Stimulated activated CD8-positive, alpha-beta memory T cell treated with anti-CD3 and anti-CD28 coated beads, Interleukin-2, amount 100 ng/mL, for 1 hour (primary cell): ENCODE results near the gene CHIA.

ENCODE experiments used
- DNase-seq, 2 donors: peaks; one replicate each; pipeline ENCODE4 v3.0.0-alpha.2; 2020; ENCODE audit warnings: low read depth in 2 of 2

CHIA gene

DNA sequence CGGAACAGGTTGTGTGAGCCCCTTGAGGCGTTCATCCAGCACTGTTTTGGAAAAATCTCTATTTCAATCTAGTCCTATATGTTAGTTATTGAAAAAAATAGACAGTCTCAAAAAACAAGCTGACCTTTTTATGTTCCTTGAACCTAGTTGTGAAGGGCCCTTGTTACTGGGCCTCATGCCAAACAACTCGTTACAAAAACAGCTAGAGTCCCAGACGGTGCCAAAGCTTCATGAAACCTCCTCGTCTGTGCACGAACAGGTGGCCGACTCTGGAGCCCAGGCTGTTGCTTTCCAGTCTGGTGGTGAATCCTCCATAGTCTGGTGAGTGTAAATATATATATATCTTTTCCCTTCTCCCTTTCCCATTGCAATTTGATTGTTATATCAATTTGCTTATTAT, at the start of gene CHIA:
Gene CHIA, plus strand, starts transcription at position 222 of the 400 bp plus-strand sequence. CDS start 19,617 bp downstream, outside the sequence.
- no peak for DNase-seq

DNA sequence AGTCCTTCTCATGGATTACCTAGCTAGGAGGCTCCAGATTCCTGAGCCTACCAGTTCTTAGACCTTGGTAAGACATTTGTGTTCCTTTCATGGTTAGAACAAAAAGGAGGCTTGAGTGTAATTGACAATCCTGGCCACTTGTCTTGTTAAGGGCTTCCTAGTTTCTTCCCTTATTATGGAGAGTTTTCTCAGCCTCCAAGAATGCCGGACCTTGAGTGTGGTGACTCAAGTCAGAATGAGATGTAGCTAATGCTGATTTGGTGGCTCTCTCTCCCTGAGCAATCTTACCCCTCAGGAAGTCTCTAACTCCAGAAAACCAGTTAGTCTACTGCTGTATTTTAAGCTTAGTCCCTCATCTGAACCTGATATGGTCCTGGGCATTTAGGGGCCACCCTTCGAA, 48.9 kb upstream of the CHIA start:
- no peak for DNase-seq

DNA sequence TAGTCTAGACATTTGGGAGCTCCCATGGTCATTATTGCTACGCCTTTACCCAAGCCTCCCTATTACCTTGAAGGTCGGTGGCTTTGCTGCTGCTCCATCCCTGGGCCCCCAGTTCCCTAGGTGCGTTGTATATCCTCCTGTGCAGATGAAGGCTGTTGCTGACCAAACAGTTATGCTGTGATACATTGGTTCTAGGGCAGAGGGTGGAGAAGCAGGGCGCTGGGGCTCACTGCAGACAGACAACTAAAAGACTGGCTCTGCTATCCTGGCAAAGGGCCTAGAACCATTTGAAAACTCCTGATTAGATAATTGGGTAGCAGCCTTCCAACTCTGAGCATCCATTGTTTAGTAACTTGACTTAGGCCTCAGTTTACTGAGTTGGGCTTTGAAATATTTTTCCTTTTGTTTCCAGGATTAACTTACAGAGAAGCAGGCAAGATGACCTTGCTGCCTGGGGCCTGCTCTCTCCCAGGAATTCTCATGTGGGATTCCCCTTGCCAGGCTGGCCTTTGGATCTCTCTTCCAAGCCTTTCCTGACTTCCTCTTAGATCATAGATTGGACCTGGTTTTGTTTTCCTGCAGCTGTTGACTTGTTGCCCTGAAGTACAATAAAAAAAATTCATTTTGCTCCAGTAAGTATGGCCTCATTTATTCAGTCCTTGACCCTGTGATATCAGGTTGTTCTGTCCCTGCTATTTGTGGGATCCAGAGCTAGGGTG, 47.7 kb upstream of the CHIA start:
- DNase-seq: no peak

DNA sequence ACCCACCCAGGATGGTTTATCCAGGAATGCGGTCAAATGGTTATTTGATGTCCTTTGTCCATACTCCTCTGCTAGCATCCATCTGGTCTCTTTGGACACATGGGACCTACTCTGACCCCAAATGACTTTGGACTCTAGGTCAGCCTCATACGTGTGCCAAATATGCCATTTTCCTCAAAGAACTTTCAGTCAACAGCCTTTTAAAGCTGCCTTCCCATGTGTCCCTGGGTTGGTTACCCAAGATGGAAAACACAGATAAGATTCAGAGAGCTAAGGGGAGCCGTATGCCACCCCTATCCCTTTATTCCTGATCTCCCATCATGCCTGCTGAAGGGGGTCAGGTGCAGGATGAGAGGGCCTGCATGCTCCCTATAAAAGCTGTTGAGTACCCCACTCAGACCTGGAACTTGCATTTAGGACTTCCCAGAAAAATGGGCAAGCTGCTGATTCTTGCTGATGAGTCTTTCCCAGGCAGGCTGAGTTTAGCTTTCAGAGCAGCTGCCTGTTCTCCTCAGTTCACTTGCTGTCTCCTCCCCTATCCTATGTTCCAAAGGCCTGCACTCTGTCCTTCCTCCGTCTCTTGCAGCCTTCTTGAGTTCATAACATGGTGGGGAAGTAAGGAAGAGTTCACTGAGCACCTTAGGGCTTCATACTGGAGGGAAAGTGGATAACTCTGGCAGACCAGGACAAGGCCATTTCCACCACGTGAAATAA, 43.4 kb upstream of the CHIA start:
- DNase-seq: no peak

DNA sequence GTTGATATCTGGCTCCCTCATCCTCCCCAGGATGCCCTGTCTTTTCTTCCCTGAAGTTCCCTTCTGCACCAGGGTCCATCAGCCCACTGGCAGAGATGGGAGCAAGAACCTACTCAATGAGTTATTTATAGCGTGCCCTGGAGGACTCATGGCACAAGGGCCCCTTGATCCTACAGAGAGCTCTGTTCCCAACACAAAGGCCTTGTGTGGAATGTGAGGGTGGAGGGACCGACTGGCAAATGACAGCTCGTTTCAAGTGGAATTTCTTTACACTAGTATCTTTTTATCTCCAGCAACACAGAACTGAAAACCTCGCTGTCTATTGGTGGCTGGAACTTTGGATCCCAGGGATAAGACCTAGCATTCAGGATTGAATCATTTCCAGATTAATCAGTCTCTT, 40.7 kb upstream of the CHIA start:
- DNase-seq: no peak

DNA sequence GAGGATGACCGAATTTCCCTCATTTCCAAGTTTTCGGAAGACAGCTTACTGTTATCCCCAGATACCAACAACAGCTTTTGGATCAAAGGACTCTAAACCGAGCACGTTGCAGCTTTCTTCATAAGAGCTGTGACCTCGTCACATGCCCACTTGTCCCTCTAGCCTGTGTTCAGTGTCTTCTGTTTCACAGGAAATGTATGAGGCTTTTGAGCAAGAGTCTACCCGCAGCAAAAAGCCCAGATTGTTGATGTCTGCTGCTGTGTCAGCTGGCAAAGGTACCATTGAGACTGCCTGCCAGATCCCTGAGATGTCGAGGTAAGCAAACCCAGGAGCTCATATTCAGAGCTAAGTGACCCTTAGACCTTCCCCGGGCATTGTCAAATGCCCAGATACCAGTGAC, 39.1 kb upstream of the CHIA start:
- DNase-seq: no peak

DNA sequence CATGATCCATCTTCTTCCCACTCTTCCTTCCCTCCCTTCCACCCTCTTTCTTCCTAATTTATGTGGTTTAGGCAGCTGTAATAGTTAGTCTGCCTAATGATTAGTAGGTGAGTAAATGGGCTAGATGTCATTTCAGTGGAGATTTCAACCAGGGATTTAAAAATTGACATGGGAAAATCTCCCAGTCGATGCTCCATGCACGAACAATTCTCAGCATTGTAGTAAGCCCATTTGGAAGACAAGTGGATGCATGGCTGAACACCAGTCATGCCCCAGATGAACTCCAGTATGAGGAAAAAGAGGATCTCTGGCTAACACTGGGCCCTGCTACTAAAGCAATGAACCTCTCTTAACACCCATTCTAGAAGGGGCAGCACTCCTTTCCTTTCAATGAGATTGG, 37.9 kb upstream of the CHIA start:
- no peak for DNase-seq

DNA sequence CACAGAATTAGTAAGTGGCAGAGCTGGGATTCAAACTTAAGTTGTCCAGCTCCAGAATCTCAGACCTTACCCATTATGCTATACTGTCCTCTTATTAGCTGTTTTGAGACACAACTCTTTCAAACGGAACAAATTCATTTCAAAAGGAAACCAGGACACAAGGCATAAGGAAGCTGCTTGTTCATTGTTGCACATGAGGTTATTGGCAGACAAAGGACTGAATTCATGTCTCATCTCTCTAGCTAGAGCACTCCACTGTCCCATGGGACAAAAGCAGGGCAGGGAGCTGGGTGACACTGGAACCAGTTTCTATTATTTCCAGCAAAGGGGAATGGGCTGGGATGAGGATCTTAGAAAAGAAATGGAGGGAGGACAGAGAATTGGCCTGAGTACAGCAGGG, 36.8 kb upstream of the CHIA start:
- DNase-seq: no peak

DNA sequence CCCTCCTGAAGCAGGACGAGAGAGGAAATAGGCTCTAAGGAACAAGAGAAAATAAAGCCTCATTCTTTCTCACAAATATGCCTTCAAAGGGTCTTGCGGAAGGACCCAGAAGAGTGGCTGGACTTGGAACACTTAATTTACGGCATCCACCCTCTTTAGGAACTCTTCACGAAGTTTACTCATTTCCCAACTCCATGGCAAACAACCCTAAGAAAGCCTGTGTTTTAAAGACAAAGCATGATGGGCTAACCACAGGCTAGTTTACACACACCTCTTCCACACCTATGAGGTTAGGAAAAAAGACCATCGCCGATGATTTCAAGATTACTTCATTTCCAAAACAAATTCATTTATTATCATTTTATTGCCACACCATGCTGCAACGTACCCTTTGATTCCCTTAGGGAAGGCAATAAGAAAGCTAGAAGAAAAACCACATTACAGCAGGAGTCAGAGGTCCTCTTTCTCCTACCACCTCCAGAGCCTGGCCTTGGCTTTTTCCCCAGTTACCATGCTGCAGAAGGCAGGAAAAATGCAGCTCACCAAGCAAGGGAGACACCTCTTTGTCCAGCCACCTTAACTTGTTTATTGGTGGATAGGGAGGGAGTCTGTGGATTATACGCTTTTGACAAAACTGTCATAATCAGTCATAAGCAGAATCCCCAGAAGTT, 33.5 kb upstream of the CHIA start:
- no peak for DNase-seq

DNA sequence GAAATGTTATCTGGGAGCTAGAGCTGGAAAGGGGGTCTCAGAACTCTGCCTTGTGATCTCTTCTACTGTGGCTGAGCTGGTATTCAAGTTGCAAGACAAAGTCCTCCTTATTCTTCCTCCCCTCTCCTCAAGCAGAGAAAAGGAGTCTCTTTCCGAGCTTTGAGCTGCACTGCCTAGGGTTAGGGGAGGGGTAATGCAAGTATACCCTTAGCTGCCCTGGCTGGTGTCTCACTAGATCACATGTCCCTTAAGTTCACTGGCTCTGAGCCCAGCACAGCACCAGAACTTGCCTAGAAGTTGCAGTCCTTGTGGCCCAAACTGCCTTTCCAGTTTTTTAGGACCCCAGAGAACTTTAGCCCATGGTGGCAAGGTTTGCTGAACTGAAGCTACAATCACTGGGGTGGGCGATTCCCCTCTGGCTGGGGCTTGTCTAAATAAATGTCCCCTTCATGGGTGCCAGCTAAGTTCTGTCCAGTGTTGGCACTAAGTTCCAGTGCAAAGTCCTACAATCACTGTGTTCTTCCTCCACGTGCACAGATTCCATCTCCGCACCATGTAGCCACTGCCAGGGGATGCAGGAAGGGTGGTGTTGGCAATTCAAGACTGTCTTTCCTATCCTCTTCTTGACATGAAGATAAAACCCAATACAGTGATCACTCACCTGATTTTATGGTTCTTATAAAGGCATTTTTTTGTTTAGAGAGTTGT, 22.7 kb upstream of the CHIA start:
- DNase-seq: no peak

DNA sequence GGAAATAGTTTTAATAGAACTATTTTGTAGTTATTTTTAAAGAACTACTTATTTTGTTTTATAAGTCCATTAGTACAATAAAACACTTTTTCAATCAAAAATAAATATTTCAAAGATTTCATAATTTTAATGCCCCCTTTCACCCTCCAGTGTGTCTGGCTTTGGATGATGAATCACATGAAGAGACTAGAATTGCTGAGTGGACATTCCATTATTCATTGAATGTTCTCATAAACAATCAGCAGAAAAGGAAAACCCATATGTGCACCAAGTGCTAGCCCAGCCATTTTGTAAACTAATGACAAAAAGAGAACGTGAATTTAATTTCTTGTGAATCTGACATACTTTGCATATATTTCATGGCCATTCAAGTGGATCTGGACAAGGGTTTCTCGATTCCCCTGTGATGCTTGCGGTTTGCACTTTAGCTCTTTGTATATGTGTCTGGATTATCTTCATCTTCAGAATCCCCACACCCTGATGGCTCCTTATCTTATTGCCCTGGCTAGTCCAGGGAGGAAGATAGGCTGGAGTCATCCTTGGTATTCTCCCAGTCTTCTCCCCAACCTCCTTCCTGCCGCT, 20.7 kb upstream of the CHIA start:
- no peak for DNase-seq

DNA sequence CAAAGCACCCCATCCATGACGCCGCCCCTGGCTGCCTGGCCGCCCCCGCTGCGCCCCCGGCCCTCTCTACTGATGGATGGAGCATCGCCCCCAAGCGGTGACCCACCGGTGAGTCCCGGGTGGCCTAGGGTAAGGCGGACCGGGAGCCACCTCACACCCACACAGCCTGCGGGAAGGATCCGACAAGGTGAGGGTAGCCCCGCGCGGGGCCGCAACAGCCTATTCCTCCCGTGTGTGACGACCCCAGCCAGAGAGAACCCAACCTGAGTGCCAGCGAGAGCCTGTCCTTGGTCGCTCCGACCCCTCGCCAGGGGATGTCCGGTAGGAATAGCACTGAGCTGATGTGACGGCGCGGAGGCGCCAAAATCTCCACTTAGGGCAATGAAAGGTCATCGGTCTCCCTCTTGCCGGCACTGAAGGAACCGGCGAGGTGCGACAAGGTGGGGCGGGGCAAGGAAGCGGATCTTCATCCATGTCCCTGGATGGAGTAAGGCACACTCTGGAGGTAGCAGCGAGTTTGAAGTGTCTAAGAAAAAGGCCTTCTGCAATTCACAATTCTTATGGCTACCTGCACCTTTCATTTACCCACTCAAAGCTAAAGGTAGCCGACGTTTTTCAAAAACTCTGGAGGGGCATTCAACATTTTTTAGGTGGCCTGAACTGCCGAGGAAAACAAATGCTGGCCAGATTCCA, 19.7 kb upstream of the CHIA start:
- no peak for DNase-seq

DNA sequence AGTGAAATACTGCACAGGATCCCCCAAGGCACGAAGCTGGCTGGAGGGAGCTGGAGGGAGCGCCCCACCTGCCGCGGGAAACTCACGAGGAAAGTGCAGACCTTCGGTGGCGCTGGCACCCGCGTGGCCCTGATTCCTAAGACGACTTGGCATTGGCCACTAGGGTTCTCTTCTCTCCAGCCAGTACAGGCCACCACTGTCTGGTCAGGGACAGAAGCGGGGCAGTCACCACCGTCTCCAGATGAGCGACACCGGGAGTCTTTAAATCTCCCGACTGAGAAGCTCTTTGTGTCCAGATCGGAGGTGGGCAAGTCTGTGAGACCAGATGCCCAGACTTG, 19.2 kb upstream of the CHIA start:
- DNase-seq: no peak

DNA sequence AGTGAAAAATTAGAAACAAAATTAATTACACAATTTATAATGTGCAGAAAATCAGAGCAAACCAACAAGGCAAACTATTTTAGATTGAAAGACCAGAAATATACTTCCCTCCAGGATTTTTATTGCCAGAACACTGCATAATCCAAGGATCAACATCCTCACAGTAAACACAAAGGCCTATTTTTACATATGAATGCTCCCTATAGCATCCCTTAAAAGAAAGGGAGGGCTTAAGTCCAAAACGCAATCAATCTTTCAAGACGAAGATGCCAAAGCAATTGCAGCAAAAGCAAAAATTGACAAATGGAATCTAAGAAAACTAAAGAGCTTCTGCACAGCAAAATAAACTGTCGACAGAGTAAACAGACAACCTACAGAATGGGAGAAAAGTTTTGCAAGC, 18.6 kb upstream of the CHIA start:
- no peak for DNase-seq

DNA sequence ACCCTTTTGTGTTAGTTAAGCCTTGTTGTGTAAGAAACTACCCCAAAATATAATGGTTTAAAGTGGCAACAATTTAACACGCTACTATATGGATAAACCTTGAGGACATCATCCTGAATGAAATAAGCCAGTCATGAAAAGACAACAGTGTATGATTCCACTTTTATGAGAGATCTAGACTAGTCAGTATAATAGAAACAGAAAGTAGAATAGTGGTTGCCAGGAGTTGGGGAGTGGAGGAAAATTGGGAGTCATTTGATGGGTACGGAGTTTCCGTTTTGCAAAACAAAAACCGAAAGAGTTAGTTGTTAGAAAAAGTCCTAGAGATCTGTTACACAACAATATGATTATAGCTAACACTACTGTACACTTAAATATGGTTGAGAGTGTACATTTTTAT, 16.0 kb upstream of the CHIA start:
- no peak for DNase-seq

DNA sequence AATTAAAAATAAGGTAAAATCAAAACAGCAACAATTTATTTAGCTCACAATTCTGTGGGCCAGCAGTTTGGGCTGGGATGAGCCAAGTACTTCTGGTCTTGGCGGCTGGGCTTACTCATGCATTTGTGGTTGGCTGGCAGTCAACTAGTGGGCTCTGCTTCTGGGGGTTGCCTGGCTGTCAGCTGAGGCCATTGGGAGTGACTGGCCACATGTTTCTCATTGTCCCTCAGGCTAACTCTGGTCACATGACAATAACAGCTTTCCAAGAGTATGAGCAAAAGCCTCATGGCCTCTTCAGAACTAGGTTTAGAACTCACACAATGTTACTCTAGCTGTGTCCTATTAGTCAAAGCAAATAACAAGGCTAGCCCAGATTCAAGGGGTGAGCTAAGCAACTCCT, 15.6 kb upstream of the CHIA start:
- no peak for DNase-seq

DNA sequence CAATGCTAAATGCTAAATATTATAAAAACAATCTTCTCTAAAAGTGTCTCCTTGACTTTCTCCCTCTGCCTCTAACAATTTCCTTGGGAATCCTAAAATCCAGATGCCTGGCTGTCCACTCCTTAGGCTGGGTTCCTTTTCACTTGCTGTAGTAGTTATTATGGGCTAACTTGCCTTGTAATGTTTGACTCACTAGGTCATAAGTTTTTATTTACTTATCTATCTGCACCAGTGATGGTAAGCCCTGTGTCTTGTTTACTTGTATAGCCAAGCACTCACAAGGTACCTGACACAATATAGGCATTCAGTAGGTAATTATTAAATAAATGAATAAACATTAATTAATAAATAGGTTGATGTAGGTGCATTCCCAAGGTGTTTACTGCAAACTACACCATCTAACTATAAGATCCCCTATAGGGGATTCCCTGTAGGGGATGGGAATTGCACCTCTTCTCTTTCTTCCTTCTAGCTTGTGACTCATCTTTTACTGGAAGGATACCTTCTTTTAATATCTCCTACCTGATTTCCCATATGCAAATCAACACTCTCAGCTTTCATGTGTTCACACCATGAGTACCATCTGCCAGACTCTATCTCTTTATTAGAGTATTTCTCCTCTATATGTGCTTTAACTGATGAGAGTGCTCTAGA, 14.7 kb upstream of the CHIA start:
- DNase-seq: no peak

DNA sequence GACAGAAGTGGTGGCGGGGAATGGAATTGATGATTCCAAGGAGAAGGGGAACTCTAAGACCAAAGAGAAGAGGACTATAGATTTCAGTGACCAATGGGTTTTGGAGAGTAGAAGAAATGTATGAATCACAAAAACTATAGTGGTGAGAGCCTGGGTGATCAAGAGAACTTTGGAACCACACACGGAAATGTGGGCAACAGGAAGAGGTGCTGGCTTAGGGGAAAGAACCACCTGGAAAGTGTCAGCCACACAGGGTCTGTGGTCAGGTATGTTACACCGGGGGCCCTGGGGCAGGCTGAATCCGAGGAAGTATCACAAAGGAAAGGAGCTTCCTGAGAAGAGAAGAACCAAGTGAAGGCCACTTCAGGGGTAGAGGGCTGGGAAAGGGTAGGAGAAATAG, 11.5 kb upstream of the CHIA start:
- DNase-seq: no peak

DNA sequence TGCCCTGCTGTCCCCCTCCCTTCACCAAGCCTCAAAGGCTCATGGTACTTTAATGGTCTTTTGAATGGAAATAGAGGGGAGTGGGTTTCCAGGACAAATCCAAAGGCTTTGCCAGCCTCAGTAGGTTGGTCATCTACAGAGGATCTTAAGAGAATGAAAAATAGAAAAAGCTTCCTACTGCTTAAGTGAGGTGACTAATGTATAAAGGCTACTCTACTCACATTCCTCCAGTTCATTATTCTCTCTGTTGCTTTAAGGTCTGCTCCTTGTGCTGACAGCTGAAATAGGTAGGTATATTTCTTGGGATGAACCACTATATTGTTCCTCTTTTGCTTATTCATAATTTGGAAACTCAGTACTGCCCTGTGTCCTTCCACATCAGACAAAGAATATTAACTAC, 10.4 kb upstream of the CHIA start:
- no peak for DNase-seq

DNA sequence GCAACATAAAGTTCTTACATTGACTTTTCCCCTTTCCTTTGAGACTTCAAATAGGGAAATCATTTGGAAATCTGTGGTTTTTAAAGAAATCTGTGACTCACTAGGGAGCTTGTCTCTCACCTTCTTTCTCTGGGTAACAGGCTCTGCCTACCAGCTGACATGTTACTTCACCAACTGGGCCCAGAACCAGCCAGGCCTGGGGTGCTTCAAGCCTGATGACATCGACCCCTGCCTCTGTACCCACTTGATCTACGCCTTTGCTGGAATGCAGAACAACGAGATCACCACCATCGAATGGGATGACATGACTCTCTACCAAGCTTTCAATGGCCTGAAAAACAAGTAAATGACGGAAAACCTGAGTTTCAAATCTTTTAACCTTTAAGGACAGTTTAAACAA, 9.2 kb upstream of the CHIA start:
- DNase-seq: no peak

DNA sequence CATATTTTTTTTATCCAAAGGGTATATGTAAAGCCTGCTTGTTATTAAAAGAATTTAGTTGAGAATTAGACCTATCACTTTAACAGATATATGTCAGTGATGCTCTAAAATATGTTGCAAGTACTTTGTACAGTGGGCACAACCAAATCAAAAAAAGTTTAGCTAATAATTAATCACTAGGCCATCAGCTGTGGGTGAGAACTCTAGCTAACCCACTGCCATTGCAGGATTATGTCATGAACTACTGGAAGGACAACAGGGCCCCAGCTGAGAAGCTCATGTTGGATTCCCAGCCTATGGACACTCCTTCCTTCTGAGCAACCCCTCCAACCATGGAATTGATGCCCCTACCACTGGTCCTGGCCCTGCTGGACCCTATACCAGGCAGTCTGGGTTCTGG, 6.8 kb upstream of the CHIA start:
- no peak for DNase-seq
